Skeletal muscle satellite cell (primary cell): ENCODE measurements around the gene MYBPHL.

Experiments
- H3K27me3 ChIP-seq: 2 replicates; pipeline ENCODE4 v1.7.0; 2013; ENCODE audit warnings: low read length; ENCODE audit not compliant: control insufficient read depth, insufficient read depth
- H3K36me3 ChIP-seq: 2 replicates; pipeline ENCODE4 v1.7.0; 2013; ENCODE audit warnings: mild to moderate bottlenecking, control low read depth, low read length; ENCODE audit not compliant: insufficient read depth
- H3K4me1 ChIP-seq: 2 replicates; pipeline ENCODE4 v1.7.0; 2013; ENCODE audit warnings: low read length; ENCODE audit not compliant: control insufficient read depth, insufficient read depth
- H3K4me2 ChIP-seq: 2 replicates; pipeline ENCODE4 v1.7.0; 2013; ENCODE audit warnings: mild to moderate bottlenecking, low read length
- H3K4me3 ChIP-seq: 2 replicates; pipeline ENCODE4 v1.7.0; 2013; ENCODE audit warnings: low read length
- H3K9ac ChIP-seq: 2 replicates; pipeline ENCODE4 v1.7.0; 2013; ENCODE audit warnings: mild to moderate bottlenecking, low read depth, low read length, moderate library complexity
- H3K9me3 ChIP-seq: replicated peaks from 2 replicates; pipeline ENCODE4 v1.7.0; 2013; ENCODE audit warnings: mild to moderate bottlenecking, control low read depth, low read length

The MYBPHL gene

GRCh38 chr1:109267743-109268300 is 39.0 kb downstream of the MYBPHL start:
- Histone ChIP-seq H3K27me3 (no peaks in the 10 kb centered on the region), H3K4me2 (no peak overlapping the region), H3K9ac (no peak overlapping the region), H3K9me3 (no peaks in the 10 kb centered on the region), H3K36me3 (no peaks in the 10 kb centered on the region), H3K4me1 (peaks cover 10% of the 10 kb centered on the region), H3K4me3 (no peak overlapping the region)

GRCh38 chr1:109266965-109267364 is 39.8 kb downstream of the MYBPHL start:
- Histone ChIP-seq H3K27me3 (no peaks in the 10 kb centered on the region), H3K4me1 (peaks cover 4% of the 10 kb centered on the region), H3K36me3 (no peaks in the 10 kb centered on the region), H3K9ac (no peak overlapping the region), H3K4me2 (no peak overlapping the region), H3K9me3 (no peaks in the 10 kb centered on the region), H3K4me3 (no peak overlapping the region)

- Histone ChIP-seq H3K9ac (no peak overlapping the region), H3K4me2 (no peak overlapping the region), H3K27me3 (no peaks in the 10 kb centered on the region), H3K9me3 (no peaks in the 10 kb centered on the region), H3K36me3 (no peaks in the 10 kb centered on the region), H3K4me3 (no peak overlapping the region), H3K4me1 (peaks cover 4% of the 10 kb centered on the region)
Measured at GRCh38 chr1:109265741-109266330, 41.0 kb downstream of the MYBPHL start.

GRCh38 chr1:109265016-109265415 is 41.8 kb downstream of the MYBPHL start:
- Histone ChIP-seq H3K27me3 (no peaks in the 10 kb centered on the region), H3K4me1 (peaks cover 4% of the 10 kb centered on the region), H3K4me2 (no peak overlapping the region), H3K36me3 (no peaks in the 10 kb centered on the region), H3K4me3 (no peak overlapping the region), H3K9me3 (no peaks in the 10 kb centered on the region), H3K9ac (no peak overlapping the region)

- no peak overlapping the region for H3K4me3 ChIP-seq
- peaks cover 4% of the 10 kb centered on the region for H3K4me1 ChIP-seq
- H3K36me3 ChIP-seq: no peaks in the 10 kb centered on the region
- H3K4me2 ChIP-seq: no peak overlapping the region
- H3K27me3 ChIP-seq: no peaks in the 10 kb centered on the region
- no peak overlapping the region for H3K9ac ChIP-seq
- no peaks in the 10 kb centered on the region for H3K9me3 ChIP-seq
Measured at GRCh38 chr1:109264379-109264755, 42.4 kb downstream of the MYBPHL start.

GRCh38 chr1:109263597-109264378 is 43.0 kb downstream of the MYBPHL start:
- Histone ChIP-seq H3K36me3 (no peaks in the 10 kb centered on the region), H3K27me3 (no peaks in the 10 kb centered on the region), H3K4me3 (no peak overlapping the region), H3K9ac (no peak overlapping the region), H3K4me2 (no peak overlapping the region), H3K4me1 (peaks cover 4% of the 10 kb centered on the region), H3K9me3 (no peaks in the 10 kb centered on the region)

- Histone ChIP-seq H3K4me3 (no peak overlapping the region), H3K4me2 (no peak overlapping the region), H3K27me3 (no peaks in the 10 kb centered on the region), H3K9ac (no peak overlapping the region), H3K9me3 (no peaks in the 10 kb centered on the region), H3K36me3 (no peaks in the 10 kb centered on the region), H3K4me1 (peaks cover 4% of the 10 kb centered on the region)
Measured at GRCh38 chr1:109263234-109263596, 43.6 kb downstream of the MYBPHL start.

GRCh38 chr1:109262231-109263055 is 44.4 kb downstream of the MYBPHL start:
- Histone ChIP-seq H3K4me1 (peaks cover 4% of the 10 kb centered on the region), H3K4me3 (no peak overlapping the region), H3K9ac (no peak overlapping the region), H3K9me3 (no peaks in the 10 kb centered on the region), H3K4me2 (no peak overlapping the region), H3K27me3 (no peaks in the 10 kb centered on the region), H3K36me3 (no peaks in the 10 kb centered on the region)

- H3K9ac ChIP-seq: no peak overlapping the region
- H3K36me3 ChIP-seq: no peaks in the 10 kb centered on the region
- H3K27me3 ChIP-seq: no peaks in the 10 kb centered on the region
Measured at GRCh38 chr1:109261578-109261977, 45.2 kb downstream of the MYBPHL start.

GRCh38 chr1:109261006-109261405 is 45.8 kb downstream of the MYBPHL start:
- H3K4me3 ChIP-seq: no peak overlapping the region
- H3K36me3 ChIP-seq: no peaks in the 10 kb centered on the region
- H3K27me3 ChIP-seq: peaks cover 3% of the 10 kb centered on the region
- no peaks in the 10 kb centered on the region for H3K4me1 ChIP-seq
- H3K9me3 ChIP-seq: no peaks in the 10 kb centered on the region
- no peak overlapping the region for H3K4me2 ChIP-seq
- no peak overlapping the region for H3K9ac ChIP-seq

More at GRCh38 chr1:109261578-109261977, 45.2 kb downstream of the MYBPHL start:
- H3K9me3 ChIP-seq: no peaks in the 10 kb centered on the region
- H3K4me3 ChIP-seq: no peak overlapping the region
- no peak overlapping the region for H3K4me2 ChIP-seq
- H3K4me1 ChIP-seq: no peaks in the 10 kb centered on the region
